Inflammatory macrophage treated with lipopolysaccharide for 4 hours (primary cell): ENCODE results near the gene PACSIN1.
A peak's percentile ranks its signal among the peaks of the same experiment; 100 is the strongest.

Experiments
- DNase-seq: peaks from one replicate; pipeline ENCODE4 v3.0.0-alpha.2; 2020

Gene PACSIN1

DNA sequence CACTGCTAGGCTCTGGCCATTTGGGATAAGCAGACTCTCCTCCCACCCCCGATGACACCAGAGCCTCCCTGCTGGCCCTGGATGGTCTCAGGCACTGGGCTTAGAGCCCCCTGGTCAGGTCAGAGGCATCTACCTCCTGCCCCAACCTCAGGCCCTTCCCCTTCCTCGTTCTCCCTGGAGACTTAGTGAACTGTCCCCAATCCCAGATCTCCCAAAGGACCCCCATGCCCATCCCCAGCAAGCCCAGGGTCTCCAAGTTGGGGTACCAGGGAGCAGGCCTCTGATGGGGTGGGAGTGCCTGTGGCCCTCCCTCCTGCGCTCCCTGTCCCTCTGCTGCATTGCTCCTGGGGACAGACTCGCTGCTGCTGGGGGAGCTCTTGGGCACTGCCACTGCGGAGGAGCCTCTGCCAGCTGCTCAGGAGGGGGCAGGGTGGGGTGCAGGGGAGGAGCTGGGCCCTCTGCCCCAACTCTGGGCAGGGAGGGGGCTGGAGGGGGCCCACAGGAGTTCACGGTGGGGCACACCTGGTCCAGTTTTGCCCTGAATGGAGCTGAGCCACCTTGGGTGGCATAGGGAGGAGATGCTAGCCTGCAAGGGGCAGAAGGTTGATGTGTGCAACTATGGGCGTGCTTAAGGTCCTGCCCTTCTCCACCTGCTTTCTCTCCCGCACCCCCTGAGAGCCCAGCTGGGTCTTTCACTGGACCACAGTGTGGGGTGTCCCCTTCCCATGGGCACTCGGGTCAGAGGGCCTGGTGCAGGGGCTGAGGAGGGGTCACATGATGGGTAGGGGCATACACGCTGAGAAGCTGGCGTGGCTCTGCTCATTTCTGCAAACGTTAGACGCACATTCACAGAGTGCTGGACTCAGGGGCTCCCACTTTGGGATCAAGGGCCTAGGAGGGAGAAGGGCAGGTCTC is 49.9 kb downstream of the PACSIN1 start:
- no peak for DNase-seq

DNA sequence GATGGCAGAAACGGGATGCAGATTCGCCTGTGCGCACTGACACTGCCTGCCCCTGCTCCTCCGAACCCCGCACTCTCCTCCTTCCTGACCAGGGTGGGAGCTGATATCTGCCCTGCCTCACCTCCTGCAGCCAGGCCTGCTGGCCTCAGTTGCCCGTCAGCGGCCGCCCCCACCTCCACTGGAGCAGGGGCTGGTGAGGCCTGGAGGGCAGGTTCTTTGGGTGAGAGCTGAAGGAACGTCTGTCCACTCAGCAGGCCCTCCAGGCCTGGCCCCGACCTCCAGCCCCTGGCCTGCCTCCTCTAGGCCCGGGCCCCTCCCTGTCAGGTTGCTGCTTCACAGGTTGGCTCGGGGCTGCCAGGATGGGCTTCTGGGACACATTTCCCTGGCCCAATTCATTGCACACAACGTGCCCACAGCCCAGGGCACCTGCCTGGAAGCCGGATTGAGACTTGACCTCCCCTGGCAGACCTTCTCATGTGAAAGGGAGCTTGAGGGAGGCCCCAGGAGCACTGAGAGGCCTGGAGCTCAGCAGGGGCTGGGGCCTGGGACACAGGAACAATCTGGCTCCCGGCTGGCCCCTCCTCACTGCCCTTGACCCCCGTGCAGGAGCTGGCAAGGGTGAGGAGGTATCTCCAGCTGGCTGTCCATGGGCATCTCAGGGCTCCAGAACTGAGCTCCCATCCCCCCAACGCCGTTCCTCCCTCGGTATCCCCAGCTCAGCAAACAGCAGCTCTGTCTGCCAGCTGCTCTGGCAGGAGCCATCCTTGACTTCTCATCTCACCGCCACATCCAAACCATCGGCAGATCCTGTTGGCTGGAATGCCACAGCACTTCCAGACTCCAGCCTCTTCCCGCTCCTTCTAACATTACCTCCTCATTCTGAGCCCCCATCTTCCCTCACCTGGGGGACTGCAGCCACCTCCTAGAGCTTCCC is 50.8 kb downstream of the PACSIN1 start:
- DNase-seq, result no peak

- no peak for DNase-seq
Measured at GRCh38 chr6:34517461-34517881, 51.6 kb downstream of the PACSIN1 start.

- no peak for DNase-seq
Measured at GRCh38 chr6:34517966-34518365, 52.1 kb downstream of the PACSIN1 start.

DNA sequence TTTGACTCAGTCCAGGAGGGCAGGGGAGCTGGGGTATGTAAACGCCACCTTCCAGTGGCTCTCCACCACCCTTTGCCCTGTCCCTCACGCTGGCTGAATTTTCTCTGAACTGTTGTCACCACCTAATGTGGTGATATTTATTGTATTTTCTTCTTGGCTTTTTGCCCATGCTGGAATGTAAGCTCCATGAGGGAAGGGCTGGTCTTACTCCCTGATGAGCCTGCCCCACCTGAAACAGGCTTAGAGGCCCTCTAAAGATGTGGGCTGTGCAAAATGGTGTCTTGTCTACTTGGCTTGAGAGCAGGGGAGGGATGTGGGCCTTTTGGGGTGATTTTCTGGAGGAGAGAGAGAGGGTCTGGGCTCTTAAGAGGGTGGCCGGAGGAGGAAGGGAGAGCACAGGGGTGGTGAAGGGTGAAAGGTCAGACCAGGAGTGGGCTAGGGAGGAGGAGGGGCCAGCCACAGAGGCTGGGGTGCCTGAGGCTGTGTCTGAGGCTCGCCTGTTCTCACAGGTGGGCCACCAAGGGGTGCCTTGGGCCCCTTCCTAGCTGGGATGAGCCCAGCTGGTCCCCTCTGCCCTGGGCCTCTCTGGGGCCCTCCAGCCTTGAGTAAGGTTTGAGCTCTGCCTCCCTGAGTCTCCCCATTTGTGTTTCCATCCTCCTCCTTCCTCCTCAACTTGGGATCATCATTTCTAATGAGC is 52.9 kb downstream of the PACSIN1 start:
- DNase-seq, result no peak

DNA sequence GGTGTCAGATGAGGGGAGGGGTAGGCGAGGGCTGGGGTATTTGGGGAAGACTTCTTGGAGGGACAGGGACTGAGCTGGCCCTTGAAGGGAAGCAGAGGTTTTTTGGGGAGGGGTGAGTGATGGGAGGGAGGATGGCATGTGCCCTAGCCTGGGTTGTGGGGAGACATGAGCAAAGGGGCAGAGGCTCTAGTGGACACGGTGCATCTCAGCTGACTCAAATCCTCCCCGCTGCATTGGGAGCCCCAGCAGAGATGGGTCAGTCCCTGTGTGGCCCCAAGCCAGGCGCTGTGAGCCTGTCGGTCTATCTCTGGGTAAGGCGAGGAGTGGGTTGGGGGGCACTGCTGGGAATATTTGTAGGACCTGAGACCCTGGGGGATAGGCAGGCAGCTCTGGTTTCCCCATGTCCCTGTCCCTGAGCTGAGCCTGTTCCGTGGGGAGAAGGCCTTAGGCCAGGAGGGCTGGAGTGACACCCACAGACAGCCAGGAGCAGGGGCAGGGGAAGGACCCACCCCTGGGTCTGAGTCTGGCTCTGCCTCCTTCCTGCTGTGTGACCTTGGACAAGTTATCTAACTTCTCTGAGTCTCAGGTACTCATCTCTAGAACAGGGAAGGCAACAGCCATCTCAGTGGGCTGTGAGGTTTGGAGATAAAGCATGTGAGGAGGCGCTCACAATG is 54.2 kb downstream of the PACSIN1 start:
- DNase-seq, result no peak

DNA sequence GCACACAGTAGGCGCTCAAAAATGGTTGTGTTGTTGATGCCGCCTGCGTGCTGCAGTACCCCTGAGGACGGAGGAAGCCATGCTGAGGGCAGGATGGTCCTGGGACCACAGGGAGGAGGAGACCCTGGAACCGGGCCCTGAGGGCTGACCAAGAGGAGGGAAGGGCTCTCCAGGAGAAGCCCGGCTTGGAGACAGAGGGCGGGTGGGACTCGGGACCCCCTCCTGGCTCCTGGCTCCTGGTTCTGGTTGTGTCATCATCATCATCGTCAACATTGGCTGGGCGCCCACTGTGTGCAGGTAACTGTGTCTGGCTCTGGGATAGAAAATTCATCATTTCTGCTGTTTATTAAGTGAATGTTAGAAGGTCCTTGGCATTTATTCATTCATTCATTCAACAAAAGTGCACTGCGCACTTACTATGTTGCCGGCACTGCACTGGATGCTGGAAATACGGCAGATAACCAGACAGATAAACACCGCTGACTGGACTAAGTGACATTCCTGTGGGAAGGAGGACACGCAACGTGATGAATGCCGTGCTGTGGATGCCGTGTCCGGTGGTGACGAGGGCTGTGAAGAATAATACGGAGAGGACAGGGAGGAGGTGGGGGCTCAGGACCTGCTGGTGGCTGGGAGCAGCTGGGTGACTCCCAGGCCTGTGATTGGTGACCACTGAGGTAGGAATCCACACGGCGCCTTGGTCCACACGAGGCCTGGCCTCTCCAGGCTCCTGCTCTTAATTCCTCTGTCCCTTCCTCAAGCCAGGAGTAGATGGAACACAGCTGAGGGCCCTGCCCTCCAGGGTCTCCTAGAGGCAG is 55.0 kb downstream of the PACSIN1 start:
- no peak for DNase-seq

- DNase-seq, result no peak
Measured at GRCh38 chr6:34521463-34522285, 55.8 kb downstream of the PACSIN1 start.

GRCh38 chr6:34522761-34523160 is 56.9 kb downstream of the PACSIN1 start:
- DNase-seq, result no peak

- no peak for DNase-seq
Measured at GRCh38 chr6:34523441-34524206, 57.7 kb downstream of the PACSIN1 start.

GRCh38 chr6:34524499-34524898 is 58.6 kb downstream of the PACSIN1 start:
- no peak for DNase-seq

- no peak for DNase-seq
Measured at GRCh38 chr6:34524971-34525370, 59.1 kb downstream of the PACSIN1 start.

- DNase-seq, result no peak
Measured at GRCh38 chr6:34525431-34526175, 59.7 kb downstream of the PACSIN1 start.

DNA sequence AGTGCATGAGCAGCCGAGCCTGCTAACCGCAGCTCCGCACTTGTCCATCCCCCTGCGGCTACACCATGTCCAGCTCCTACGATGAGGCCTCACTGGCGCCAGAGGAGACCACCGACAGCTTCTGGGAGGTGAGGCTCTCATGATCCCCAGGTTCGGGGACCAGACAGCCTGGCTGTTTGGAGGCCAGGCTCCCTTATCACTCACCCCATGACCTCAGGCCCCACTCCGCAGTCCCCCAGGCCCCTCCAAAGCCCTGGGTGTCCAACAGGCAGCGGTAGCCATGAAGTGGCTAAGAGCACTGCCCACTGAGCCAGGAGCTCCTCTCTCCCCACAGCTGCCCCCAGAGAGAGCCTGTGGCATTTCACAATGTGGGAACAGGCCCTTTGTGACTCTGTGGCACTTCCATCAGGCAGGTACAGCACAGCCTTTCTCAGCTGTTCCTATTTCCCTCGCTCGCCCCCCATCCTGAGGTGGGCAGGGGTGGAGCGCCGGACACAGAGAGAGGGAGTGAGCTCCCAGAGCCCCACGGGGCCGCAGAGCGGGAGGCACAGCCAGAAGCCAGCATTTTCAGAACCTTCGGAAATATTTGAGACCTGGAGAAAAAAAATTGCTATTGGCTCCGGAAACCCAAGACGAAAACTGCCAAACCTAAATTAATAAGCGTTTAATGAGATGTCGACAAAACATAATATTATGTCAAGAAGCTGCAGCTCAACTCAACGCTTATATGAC is 60.5 kb downstream of the PACSIN1 start:
- DNase-seq, result no peak

- DNase-seq, result peak; percentile 89
Measured at GRCh38 chr6:34526992-34527728, 61.3 kb downstream of the PACSIN1 start.

DNA sequence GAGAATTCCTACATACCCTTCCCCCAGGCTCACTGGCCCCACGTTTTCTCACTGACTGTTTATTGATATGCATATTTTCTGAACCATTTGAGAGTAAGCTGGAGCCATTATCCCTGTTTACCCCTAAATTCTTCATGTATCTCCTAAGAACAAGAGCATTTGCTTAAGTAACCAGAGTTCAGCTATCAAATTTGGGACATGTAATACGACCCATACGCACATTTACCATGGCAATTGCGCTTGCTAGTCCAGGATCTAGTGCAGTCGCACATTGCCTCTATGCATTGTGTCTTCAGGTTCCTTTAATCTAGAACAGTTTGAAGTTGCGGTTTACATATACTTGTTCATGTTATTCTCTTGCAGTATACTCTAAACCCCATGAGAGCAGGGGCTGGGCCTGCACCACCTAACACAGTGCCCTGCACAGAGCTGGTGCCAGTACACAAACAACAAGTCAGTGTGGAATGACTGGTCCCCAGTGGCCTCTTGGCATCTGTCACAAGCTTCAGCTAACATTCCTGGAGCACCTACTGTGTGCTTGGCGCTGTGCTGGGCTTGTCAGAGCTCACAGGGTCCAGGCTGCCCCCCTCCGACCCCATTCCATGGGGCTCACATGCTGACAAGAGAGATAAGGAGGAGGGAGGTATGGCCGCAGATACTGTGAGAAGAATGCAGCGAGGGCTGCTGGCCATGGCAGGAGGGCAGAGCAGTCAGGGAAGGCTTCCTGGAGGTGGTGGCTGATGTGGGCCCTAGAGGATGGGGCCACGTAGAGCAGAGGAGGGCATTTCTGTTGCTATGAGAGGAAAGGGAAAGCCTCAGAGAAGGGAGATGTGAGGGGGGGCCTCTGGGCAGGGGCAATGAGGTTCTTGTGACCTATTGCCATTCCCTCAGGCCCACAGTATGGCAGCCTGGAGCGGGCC is 62.1 kb downstream of the PACSIN1 start:
- DNase-seq, result no peak
